D721Med (cell line): ENCODE results near the gene ELAVL3.
A peak's percentile ranks its signal among the peaks of the same experiment; 100 is the strongest.

Experiments used
- DNase-seq: peaks from one replicate; pipeline ENCODE4 v3.0.0; 2011; ENCODE audit warnings: low spot score; ENCODE audit not compliant: insufficient read length
- FAIRE-seq: peaks from 2 replicates; lab custom pipeline; 2011; peaks lifted over from hg19 to GRCh38; lab: Jason Lieb, UNC
- CTCF ChIP-seq: IDR thresholded peaks from 2 replicates; pipeline ENCODE4 v1.5.1; 2012; ENCODE audit warnings: mild to moderate bottlenecking, control low read depth; ENCODE audit not compliant: insufficient read depth; ENCODE audit errors: missing control alignments

ELAVL3 gene

GRCh38 chr19:11507370-11508078, 26.7 kb upstream of the ELAVL3 start:
- DNase-seq (peak; percentile 11), FAIRE-seq (no peak)
- TF ChIP-seq CTCF: no peak

- DNase-seq (peak; percentile 13), FAIRE-seq (no peak)
- TF ChIP-seq CTCF: no peak
Observed at GRCh38 chr19:11506967-11507366, 26.1 kb upstream of the ELAVL3 start.

- no peak for TF ChIP-seq CTCF
- FAIRE-seq: no peak
- no peak for DNase-seq
Observed at GRCh38 chr19:11506101-11506555, 25.3 kb upstream of the ELAVL3 start.

GRCh38 chr19:11505504-11506100, 24.8 kb upstream of the ELAVL3 start, which contains the start of gene ZNF653:
TSS of gene ZNF653 (minus strand) at chr19:11505839. CDS start at chr19:11505786, 53 bp downstream.
- DNase-seq: peak; percentile 98
- no peak for FAIRE-seq
- no peak for TF ChIP-seq CTCF

GRCh38 chr19:11505032-11505503, 24.2 kb upstream of the ELAVL3 start:
- DNase-seq (peak; percentile 97), FAIRE-seq (no peak)
- TF ChIP-seq CTCF: no peak

- FAIRE-seq: no peak
- TF ChIP-seq CTCF: no peak
Observed at GRCh38 chr19:11504502-11505031, 23.7 kb upstream of the ELAVL3 start.

GRCh38 chr19:11499890-11500420, 19.1 kb upstream of the ELAVL3 start:
- no peak for TF ChIP-seq CTCF
- FAIRE-seq (no peak), DNase-seq (no peak)

More at GRCh38 chr19:11504502-11505031, 23.7 kb upstream of the ELAVL3 start:
- DNase-seq: peak; percentile 16
